ENCODE data around the gene MRPL2.
A peak's percentile ranks its signal among the peaks of the same experiment; 100 is the strongest.
"Not testable (repeated sequence)": the region's sequence is repeated elsewhere in the genome, so short reads cannot be mapped to it uniquely, and the experiment has no call there.

MRPL2 gene

GRCh38 chr6:43052225-43052841, 6.9 kb downstream of the MRPL2 start:
- DNase-seq: no peak

GRCh38 chr6:43050981-43051380, 8.3 kb downstream of the MRPL2 start:
- no peak for DNase-seq

- DNase-seq: no peak
These were observed 11.2 kb downstream of the MRPL2 start for GRCh38 chr6:43047998-43048397.

GRCh38 chr6:43045371-43045930, 13.8 kb downstream of the MRPL2 start:
- DNase-seq: no peak

GRCh38 chr6:43043310-43043709, 15.9 kb downstream of the MRPL2 start:
- no peak for DNase-seq

- DNase-seq: not testable (repeated sequence)
These were observed 17.8 kb downstream of the MRPL2 start for GRCh38 chr6:43041475-43041874.

- no peak for DNase-seq
These were observed 18.5 kb downstream of the MRPL2 start for GRCh38 chr6:43040542-43041257.

GRCh38 chr6:43038727-43039126, 20.5 kb downstream of the MRPL2 start:
- no peak for DNase-seq

GRCh38 chr6:43037706-43038105, 21.5 kb downstream of the MRPL2 start:
- DNase-seq: no peak

GRCh38 chr6:43037197-43037596, 22.0 kb downstream of the MRPL2 start:
- DNase-seq: no peak

GRCh38 chr6:43036712-43037111, 22.5 kb downstream of the MRPL2 start:
- no peak for DNase-seq

GRCh38 chr6:43035495-43036194, 23.6 kb downstream of the MRPL2 start:
- DNase-seq: no peak

GRCh38 chr6:43034190-43034525, 25.1 kb downstream of the MRPL2 start:
- DNase-seq: no peak

GRCh38 chr6:43033496-43034189, 25.6 kb downstream of the MRPL2 start:
- no peak for DNase-seq

GRCh38 chr6:43032326-43032725, 26.9 kb downstream of the MRPL2 start:
- DNase-seq: no peak

- no peak for DNase-seq
These were observed 30.1 kb downstream of the MRPL2 start for GRCh38 chr6:43029120-43029519.

GRCh38 chr6:43026365-43026764, 32.9 kb downstream of the MRPL2 start:
- no peak for DNase-seq

- DNase-seq: no peak
These were observed 34.8 kb downstream of the MRPL2 start for GRCh38 chr6:43024436-43024835.

- peak; percentile 57 for DNase-seq
These were observed 37.8 kb downstream of the MRPL2 start, which contains the start of gene RRP36 for GRCh38 chr6:43021270-43022047. TSS of gene RRP36 (plus strand) at chr6:43021623. CDS start at chr6:43021655, 32 bp downstream.

- no peak for DNase-seq
These were observed 38.4 kb downstream of the MRPL2 start for GRCh38 chr6:43020847-43021246.

- no peak for DNase-seq
These were observed 39.1 kb downstream of the MRPL2 start for GRCh38 chr6:43020052-43020705.

- DNase-seq: no peak
These were observed 40.1 kb downstream of the MRPL2 start for GRCh38 chr6:43019152-43019551.

All from activated effector memory CD4-positive, alpha-beta T cell treated with Interleukin-2 at 50 U/mL for 16 hours (primary cell).